ENCODE results near the gene SUPV3L1.

The SUPV3L1 gene

GRCh38 chr10:69201045-69201444, 21.0 kb downstream of the SUPV3L1 start:
- in situ Hi-C loops (cut with MboI; ENCODE audit: low sequenced_read_pairs), result no loop called here

GRCh38 chr10:69202332-69202731, 22.3 kb downstream of the SUPV3L1 start:
- in situ Hi-C loops (cut with MboI; ENCODE audit: low sequenced_read_pairs), result no loop called here

- in situ Hi-C loops (cut with MboI; ENCODE audit: low sequenced_read_pairs), result no loop called here
Measured at GRCh38 chr10:69208761-69209160, 28.7 kb downstream of the SUPV3L1 start.

GRCh38 chr10:69209787-69210484, 29.9 kb downstream of the SUPV3L1 start:
- in situ Hi-C loops (cut with MboI; ENCODE audit: low sequenced_read_pairs), result no loop called here

- in situ Hi-C loops (cut with MboI; ENCODE audit: low sequenced_read_pairs), result no loop called here
Measured at GRCh38 chr10:69211104-69211503, 31.1 kb downstream of the SUPV3L1 start.

- in situ Hi-C loops (cut with MboI; ENCODE audit: low sequenced_read_pairs), result no loop called here
Measured at GRCh38 chr10:69211524-69211923, 31.5 kb downstream of the SUPV3L1 start.

GRCh38 chr10:69213591-69214311, 33.7 kb downstream of the SUPV3L1 start:
- in situ Hi-C loops (cut with MboI; ENCODE audit: low sequenced_read_pairs), result no loop called here

- in situ Hi-C loops (cut with MboI; ENCODE audit: low sequenced_read_pairs), result no loop called here
Measured at GRCh38 chr10:69214666-69215131, 34.7 kb downstream of the SUPV3L1 start.

- in situ Hi-C loops (cut with MboI; ENCODE audit: low sequenced_read_pairs), result no loop called here
Measured at GRCh38 chr10:69215405-69216171, 35.6 kb downstream of the SUPV3L1 start.

- in situ Hi-C loops (cut with MboI; ENCODE audit: low sequenced_read_pairs), result no loop called here
Measured at GRCh38 chr10:69216577-69217118, 36.6 kb downstream of the SUPV3L1 start.

GRCh38 chr10:69217119-69217754, 37.2 kb downstream of the SUPV3L1 start:
- in situ Hi-C loops (cut with MboI; ENCODE audit: low sequenced_read_pairs), result no loop called here

- in situ Hi-C loops (cut with MboI; ENCODE audit: low sequenced_read_pairs), result no loop called here
Measured at GRCh38 chr10:69218831-69219230, 38.8 kb downstream of the SUPV3L1 start.

GRCh38 chr10:69220041-69220451, 40.0 kb downstream of the SUPV3L1 start, which contains the start of gene HKDC1:
HKDC1 (plus strand) TSS chr10:69220332; CDS start chr10:69220436, 104 bp downstream.
- in situ Hi-C loops (cut with MboI; ENCODE audit: low sequenced_read_pairs), result no loop called here

GRCh38 chr10:69220507-69220906, 40.5 kb downstream of the SUPV3L1 start:
- in situ Hi-C loops (cut with MboI; ENCODE audit: low sequenced_read_pairs), result no loop called here

GRCh38 chr10:69222157-69223027, 42.4 kb downstream of the SUPV3L1 start:
- in situ Hi-C loops (cut with MboI; ENCODE audit: low sequenced_read_pairs), result no loop called here

GRCh38 chr10:69223028-69223342, 43.0 kb downstream of the SUPV3L1 start:
- in situ Hi-C loops (cut with MboI; ENCODE audit: low sequenced_read_pairs), result no loop called here

GRCh38 chr10:69224862-69225657, 45.0 kb downstream of the SUPV3L1 start:
- in situ Hi-C loops (cut with MboI; ENCODE audit: low sequenced_read_pairs), result loop anchor here (25.0 kb wide), 1 partner anchor 162 kb away; no protein-coding TSS in a partner anchor

- in situ Hi-C loops (cut with MboI; ENCODE audit: low sequenced_read_pairs), result loop anchor here (25.0 kb wide), 1 partner anchor 162 kb away; no protein-coding TSS in a partner anchor
Measured at GRCh38 chr10:69225681-69226080, 45.6 kb downstream of the SUPV3L1 start.

GRCh38 chr10:69226919-69227450, 47.0 kb downstream of the SUPV3L1 start:
- in situ Hi-C loops (cut with MboI; ENCODE audit: low sequenced_read_pairs), result loop anchor here (25.0 kb wide), 1 partner anchor 160 kb away; no protein-coding TSS in a partner anchor

All from hTERT RPE-1 (cell line).